Activated gamma-delta T cell treated with Interleukin-2 at 50 U/mL for 16 hours (primary cell): ENCODE results near the gene TMEM151B.

Experiments
- DNase-seq: peaks from one replicate; pipeline ENCODE4 v3.0.0-alpha.2; 2020

Gene TMEM151B

DNA sequence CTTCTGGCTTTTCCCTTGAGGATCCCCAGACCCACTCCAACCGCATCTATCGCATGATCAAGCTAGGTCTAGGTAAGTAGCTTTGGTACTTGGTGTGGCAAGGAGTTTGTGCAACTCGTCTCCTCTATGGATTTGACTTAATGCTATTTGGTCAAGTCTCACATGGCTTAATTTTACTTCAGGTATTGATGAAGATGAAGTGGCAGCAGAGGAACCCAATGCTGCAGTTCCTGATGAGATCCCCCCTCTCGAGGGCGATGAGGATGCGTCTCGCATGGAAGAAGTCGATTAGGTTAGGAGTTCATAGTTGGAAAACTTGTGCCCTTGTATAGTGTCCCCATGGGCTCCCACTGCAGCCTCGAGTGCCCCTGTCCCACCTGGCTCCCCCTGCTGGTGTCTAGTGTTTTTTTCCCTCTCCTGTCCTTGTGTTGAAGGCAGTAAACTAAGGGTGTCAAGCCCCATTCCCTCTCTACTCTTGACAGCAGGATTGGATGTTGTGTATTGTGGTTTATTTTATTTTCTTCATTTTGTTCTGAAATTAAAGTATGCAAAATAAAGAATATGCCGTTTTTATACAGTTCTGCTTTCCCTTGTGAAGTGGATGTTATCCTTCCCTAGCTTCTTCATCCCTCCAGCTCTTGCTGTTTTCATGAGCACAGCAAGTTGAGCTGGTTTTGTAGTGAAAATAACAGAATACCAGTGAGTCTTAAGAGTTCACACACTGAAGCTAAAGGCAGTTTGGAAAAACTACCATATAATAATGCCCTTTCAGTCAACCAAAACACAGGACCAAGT, 16.7 kb upstream of the TMEM151B start:
- DNase-seq, result peak; percentile 60

DNA sequence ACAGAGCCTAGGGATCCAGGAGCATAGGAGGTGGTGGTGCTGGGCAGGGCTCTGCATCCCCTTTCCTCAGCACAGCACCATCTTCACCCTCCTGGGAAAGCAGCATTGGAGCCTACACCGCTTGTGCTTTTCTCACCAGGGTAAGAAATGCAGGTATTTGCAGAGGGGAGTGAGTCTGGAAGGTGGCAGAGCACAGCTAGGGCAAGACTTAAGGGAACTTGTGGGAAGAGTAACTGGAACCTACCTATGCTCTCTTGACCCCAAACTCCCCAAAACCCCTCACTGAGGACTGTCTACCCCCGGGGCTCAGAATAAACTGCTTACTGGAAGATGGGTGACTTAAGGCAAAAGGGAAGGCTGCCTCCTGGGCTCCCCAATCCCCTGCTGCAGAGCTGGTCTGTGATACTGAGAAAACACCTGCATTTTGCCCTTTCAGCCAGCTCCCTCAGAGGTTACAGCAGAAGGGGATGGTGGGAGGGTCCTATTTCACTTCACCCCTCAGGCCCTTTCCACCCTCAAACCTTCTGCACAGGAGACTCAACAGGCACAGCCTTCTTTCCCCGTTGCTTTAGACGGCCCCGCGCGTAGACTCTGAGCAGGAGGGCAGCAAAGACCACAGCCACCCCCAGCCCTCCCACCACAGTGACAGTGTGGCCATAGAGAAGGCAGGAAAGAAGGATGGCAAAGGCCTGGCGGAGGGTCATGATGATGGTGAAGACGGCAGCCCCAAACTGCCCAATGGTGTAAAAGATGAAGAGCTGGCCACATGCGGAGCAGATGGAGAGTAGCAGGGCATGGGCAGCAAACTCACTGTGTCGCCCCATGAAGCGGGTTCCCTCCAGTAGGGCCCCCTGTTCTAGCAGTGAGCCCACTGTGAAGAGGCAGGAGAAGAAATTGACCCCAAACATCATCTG, 15.8 kb upstream of the TMEM151B start:
- no peak for DNase-seq

DNA sequence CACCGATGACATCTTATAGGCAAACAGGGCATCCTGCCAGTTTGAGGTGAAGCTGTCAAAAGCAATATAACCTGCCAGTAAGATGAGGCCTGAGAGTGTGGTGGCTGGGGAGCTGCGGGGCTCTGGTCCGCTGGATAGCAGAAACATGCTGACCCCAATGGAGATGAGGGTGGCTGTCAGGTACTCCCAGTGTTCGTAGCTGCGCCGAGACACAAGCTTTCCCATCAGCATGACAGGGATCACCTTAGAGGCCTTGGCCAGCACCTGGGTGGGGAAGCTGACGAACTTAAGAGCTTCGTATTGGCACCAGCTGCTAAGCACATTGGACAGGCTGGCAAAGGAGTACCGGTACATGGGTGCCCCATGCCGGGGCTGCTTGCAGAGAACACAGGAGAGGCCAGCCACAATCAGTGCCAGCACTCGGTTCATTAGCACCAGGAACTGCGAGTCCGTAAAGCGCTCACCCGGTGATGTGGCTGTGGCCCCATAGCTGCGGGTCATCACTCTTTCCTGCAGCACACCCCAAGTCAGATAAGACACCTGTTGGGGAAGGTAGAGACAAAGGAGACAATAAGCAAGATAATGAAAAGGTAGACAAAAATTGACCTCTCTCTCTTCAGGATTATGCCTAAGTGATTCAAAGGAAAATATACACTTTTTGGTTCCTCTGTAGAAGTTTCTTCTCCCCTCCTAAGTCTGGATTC, 15.0 kb upstream of the TMEM151B start:
- no peak for DNase-seq

DNA sequence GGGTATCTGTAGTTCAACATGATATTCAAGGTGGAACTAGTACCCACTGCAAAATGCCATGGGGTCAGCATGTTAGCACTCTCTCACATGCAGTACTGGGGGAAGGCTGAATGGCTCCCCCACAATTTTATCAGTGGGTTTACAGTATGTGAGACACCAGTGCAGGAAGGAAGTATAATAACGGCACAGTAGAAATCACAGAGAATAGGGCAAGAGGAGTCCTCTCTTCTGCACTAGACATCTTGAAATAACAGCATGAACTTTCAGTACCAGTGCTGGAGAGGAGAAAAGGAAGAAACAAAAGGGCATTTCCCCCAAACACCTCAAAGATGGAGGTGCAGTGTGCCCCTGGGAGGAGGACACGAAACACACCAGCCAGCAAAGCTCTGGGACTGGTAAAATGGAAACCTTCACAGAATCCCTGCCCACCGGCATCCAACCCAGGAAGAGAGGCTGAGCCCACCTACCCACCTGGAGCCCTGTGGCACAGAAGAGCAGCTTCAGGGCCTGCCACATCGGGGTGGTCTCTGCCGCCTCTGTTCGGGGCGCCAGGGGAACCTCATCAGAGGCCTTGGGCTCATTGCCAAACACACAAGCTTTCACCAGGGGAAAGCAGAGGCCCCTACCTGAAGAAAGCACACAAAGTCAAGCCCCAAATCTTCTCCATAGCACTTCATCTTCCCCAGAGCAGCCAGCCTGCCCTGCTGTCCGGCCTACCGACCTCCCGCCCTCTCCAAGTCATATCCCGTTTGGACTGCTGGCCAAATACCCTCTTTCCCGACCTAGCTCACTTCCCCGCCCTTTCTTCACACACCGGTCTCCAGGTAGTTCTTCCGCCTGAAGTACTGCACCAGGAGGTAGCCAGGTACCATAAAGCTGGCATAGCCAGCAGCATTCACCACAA, 14.1 kb upstream of the TMEM151B start:
- DNase-seq, result peak; percentile 23

DNA sequence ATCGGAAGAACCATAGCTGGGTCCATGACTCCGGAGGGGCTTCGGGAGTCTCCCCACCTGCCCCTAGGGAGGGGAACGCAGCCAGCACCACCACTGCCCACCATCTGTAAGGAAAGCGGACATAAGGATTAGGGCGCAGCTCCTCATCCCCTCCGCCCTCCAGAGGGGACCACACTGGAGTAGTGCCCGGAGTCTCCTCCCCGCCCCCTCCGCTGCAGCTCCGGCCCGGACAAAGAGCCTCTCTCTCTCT, 13.6 kb upstream of the TMEM151B start:
- no peak for DNase-seq

DNA sequence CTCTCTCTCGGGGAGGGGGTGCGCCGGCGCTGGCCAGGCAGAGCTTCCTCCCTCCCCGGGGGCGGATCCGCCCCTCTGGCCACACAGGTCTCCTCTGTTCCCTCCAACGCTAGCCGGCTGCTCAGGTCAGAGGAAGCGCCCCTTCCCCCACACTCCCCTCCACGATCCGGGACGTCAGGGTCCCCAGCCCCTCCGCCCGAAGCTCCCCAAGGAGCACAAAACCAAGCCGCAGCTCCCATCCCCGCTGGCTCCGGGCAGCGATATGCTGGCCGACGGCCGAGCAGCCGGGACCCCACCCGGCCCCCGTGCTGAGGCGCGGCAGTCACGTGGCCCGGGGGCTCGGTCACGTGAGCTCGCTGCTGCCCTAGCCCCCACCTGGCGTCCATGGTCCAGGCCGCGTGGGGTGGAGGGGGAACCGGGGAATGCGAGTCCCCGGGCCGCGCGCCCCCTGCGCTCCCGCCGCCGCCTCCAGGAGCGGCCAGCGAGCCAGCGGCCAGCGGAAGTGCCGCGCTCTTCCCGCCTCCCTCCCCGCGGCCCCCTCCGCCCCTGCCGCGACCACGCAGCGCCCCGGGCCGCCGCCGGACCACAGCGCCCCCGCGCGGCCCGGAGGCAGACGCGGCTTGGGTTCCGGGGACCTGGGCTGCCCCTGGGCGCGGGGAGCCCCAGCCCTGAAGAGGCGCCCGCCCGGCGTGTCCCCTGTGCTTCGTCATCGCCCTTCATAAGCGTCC, 13.1 kb upstream of the TMEM151B start, which contains the start of gene SLC35B2:
SLC35B2 (minus strand) TSS at position 504 of the 728 bp plus-strand sequence; CDS start at position 386, 118 bp downstream.
- peak; percentile 59 for DNase-seq

DNA sequence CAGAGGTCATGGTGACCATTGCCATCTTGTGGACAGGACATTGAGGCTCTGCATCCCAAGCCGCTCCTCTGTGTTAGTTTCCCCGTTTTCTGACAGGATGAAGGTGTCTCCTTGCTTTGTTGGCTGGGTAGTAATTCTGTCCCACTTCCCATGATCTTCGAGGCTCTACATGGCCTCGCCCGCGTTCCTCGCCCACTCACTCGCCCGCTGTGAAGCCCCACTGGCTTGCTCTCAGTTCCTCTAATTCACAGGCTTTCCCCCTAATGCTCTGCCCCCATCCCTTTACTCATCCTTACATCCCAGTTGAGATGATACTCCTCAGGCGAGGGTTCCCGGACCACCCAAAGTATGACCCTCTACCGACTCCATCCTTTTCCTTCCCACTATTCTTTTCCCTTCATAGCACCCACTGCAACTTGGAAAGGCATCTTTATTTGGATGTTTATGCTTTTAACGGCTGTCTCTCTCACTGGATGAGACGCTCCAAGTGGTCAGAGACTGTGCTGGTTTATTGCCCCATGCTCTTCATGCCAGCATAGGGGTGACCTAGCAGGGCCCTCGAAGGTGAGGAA, 12.4 kb upstream of the TMEM151B start:
- no peak for DNase-seq

DNA sequence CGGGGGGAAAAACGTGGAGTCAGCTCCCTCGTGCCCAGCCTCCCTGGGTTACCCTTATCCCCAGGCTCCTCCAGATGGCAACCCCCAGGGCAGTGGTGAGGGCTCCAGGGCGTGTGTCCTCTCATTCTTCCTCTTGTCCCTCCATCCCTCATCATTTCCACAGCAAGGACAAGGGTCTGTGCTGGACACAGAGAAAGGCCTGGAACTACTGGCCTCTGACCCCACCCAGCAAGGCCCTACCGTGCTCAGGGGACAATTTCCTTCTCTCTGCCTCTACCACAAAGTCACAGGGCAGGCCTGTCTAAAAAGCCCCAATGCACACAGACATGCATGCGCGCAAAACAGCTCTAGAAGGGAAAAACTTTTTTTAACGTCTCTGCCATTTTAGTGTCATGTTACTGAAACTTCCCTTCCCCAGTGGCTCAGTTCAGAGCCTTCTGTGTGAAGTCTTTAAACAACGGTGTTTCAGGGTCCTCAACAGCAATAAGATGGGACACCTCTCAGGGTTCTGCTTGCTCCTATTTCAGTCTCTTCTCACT, 11.9 kb upstream of the TMEM151B start:
- DNase-seq, result no peak

DNA sequence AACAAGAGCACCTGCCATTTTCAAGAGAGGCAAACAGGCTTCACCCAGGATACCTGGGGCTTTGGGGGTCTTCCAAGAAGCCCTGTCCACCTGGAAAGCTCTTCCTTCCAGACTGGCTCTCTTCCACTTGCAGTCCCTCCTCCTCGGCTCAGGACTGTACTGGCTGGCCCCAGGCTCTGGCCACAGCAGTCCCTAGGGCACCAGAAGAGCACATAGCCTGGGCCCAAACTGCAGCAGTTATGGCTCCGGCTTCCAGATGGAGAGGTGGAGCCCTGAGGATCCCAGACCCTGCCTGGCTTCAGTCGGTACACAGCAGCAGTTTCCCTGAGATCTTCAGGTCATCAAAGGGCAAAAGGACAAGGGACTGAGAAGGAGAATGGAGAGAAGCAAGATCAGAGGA, 11.3 kb upstream of the TMEM151B start:
- no peak for DNase-seq

DNA sequence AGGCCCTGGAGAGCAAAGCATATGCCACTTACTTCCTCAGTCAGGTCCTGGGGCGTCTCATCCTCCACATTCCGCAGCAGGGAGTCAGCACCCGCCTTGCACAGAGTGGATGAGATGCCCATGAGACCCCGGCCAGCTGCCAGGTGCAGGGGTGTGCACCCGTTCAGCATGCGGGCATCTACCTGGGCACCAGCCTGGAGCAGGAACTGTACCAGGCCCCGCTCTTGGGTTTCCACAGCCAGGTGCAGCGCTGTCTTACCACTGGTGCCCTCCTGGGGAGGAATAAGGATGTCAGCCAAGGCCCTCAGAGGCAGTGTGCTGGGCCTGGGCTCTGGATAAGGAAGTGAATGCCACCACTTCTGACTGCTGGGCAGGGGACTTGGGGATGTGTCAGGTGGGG, 10.2 kb upstream of the TMEM151B start:
- DNase-seq, result no peak

DNA sequence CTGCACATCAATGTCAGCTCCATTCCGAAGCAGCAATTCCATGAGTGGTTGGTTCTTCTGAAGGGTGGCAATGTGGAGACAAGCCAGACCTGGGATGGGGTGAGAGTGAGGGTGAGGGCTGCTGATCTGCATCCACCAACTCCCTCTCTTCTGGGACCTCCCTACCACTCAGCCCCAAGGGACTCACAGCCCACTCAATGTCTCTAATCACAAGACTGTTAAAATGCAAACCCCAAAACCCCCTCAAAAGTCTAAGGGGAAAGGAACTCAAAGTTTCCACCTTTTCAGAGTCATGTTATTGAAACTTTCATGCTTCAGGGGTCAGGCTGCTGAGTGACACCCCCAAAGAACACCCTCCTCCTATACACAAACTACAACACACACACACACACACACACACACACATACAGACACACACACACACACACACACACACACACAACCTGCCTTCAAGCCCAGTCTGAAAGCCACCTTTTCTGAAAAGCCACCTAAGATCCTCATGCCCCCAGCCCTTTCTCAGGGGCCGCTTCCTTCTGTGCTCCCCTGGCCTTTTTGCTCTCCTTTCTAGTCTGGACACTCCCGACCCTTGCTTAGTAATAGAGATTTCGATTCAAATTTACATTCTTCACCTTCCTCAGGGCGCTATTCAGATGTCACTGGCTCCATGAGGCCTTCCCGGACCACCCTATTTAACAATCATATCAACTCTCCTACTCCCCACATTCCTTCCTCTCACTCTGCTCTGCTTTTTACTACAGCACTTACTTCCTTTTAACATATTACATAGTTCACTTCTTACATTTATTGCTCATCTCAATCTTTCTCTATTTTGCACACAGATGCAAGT, 9.6 kb upstream of the TMEM151B start:
- no peak for DNase-seq

DNA sequence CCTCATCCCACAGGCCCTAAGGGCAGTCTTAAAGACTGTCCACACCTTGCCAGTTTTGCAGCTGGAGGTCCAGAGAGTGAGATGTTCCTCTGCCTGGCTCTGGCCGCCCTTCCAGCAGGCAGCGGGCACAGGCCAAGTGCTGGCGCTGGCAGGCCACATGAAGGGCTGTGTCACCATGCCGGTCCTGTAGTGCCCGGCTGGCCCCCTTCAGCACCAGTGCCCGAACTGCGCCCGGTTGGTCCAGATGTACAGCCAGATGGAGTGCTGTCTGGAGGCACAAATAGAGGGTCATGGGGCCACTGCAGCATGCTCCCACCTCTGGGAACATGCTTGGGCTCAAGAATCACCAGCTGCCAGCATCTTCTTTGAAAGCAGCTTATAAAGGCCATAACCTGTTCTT, 8.7 kb upstream of the TMEM151B start:
- no peak for DNase-seq

DNA sequence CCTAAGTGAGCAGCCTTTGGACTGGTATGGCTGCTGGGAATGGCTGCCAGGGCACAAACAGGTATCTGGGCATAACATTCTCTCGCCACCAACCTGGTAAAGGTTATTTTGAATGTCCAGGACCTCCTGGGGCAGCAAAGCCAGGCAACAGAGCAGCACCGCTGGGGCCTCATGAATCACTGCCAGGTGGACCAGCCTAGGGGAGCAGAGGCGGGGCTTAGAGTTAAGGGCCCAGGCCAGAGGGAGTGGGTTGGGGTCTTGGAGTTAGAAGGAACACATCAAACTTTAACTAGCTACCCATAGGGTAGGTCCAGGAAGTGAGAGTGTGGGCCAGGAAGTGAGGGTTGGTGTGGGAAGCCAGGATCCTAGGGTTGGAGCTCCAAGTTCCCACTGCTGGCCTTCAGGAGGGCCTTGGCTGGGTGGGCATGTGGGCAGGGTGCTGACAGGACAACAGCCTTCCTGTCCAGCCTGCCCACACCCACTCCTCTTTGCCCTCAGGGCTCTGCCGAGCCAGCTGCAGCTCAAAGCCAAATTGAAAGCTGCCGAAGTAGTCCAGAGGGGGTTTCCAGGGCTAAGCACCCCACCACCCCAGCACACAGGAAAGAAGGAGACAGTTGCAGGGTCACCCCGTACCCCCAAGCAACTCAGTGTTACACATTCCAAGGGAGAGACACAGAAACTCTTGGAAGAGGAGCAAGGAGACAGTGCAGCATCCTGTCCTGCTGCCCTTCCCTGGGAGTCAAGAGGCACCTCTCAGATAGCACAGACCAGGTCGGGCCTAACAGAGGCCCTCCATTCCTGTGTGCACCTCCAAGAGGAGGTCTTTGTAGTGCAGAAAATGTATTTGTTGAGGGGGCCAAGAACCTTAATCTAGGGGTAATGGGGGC, 7.5 kb upstream of the TMEM151B start:
- no peak for DNase-seq

DNA sequence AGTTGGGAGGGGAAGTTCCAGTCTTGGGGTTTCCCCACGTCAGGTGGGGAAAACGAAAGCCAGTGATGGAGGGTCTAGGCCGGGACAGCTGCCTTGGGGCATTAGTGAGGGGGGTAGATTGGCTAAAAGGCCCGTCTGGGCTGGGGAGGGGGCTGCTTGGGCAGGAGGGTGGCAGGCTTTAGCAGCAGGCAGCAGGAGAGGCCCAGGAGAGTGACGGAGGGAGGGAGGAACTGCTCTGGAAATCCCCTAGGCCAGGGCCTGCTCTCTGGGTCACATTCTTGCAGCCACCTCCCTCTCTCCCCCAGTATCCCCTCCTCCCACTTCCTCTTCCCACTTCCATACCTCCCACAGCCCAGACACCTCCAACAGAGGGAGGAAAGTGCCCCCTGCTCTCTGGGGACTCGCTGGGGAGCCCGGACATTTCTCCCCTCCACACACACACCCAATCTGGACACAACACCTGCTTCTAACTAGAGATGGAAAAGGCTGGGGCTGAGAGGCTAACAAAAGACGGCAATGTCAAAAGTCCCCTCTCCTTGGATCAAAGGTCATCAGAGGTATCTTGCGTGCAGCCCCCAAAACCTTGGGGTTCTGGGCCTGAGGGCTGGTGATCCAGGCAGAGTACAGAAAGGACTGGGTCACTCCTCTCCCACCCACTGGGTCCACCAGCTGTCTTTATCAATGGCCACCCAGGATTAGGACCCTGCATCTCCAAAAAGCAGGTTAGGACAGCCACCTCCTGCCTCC, 6.7 kb upstream of the TMEM151B start:
- no peak for DNase-seq

DNA sequence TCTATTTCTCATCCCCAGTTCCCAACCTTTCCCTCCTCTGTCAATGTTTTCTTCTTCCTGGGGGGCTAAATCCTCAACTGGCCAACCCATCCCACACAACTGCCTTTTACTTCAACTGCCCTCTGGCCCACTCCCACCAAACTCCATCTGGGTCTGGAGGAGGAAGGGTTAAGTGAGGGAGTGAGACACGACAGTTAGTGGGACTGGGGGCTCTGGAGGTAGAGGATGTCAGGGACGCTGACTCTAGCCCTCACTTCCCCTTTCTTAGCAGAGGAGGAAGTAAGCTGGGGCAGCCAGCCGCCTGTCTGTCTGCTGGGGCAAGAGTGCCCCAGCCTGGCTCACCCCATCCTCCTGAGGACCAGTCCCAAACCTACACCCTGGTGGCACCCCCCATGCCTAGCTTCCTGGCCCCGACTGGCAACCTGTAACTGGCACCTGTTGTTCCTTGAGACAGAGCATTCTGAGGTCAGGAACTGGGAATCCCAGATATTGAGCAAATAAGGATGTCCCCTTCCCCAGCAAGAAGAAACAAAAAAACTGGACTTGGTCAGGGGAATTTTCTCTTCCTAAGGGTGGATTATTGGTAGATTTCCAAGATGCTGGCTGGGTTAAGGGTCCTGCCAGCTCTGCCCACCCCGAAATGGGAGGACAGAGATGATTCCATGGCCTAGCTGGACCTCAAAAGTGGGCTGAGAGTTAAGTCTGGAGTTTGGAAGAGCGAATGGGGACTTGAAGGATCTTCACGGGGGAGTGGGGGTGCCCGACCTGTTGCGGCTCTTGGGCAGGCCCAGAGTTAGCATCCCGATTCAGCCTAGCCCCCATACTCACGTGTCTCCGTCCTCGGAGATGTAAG, 5.9 kb upstream of the TMEM151B start:
- peak; percentile 33 for DNase-seq

DNA sequence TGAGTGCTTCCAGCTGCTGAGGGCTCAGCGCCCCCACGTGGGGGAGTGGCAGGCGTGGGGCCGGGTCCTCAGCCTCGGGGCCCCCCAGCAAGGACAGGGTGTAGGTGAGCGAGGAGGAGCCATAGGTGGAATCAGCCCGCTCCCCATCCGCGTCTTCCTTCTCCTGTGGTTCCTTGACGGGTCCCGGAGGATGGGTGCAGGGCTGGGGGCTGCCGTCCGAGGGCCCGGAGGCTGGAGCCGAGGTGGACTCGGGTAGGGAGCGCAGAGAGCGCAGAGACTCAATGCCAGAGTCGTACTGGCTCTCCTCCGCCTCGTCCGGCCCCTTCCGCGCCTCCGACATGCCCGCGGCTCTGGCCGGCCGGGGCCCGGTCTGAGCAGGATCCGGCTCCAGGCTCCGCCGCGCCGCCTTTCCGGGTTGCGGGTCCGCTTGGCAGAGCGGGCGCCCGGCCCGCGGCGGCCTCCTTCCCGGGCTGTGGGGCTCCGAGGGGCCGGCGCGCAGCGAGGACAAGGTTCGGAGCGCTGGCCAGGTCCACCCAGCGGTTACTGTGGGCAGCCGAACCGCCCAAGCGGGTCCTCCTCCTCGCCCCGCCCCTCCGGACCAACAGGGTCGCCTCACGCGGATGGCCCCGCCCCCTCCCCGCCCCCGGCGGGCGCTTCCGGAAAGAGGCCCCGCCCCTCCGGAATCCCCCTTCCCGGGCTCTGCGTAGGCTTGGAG, 5.1 kb upstream of the TMEM151B start, which contains the start of gene NFKBIE:
NFKBIE (minus strand) TSS at position 545 of the 715 bp plus-strand sequence; CDS start at position 340, 205 bp downstream.
- DNase-seq, result peak; percentile 92
